SK-N-SH (cell line): Measurements from ENCODE around the gene SLC12A4. TPM values are rescaled to one million over a fixed set of nuclear protein-coding genes. Genes with fewer than 3 reads are reported as not detected.

Source experiments
- CTCF ChIA-PET: fragments of 300-600, 350-600 bp; formaldehyde crosslinking; extraction: SDS; loops from one replicate; lab custom pipeline; 2021; lab: Yijun Ruan, JAX
- POLR2A ChIA-PET: fragments of 350-600 bp; sonication (Branson Sonifier 250); formaldehyde crosslinking; extraction: SDS; loops from one replicate; lab custom pipeline; 2020; ENCODE audit warnings: antibody characterized with exemption, inconsistent platforms; lab: Yijun Ruan, JAX
- DNase-seq: peaks from one replicate; pipeline ENCODE4 v3.0.0; 2012
- H2AFZ ChIP-seq: fragments of 200-600 bp; sonication (generic); 2 replicates; pipeline ENCODE4 v1.8.1; 2016; ENCODE audit warnings: antibody characterized with exemption, mild to moderate bottlenecking, low read depth
- H3F3A ChIP-seq: fragments of 200-600 bp; sonication (generic); replicated peaks from 2 replicates; pipeline ENCODE3; 2016; ENCODE audit warnings: antibody characterized with exemption, mild to moderate bottlenecking; ENCODE audit not compliant: insufficient read depth
- H3K27ac ChIP-seq, 2 experiments: fragments of 200-500 bp in 1 of 2; fragments of 200-600 bp in 1 of 2; sonication (Bioruptor generic) in 1 of 2; sonication (generic), shearing (Covaris generic) in 1 of 2; 2 replicates each; pipeline versions ENCODE4 v1.5.1 to v1.6.1; 2014 to 2016; ENCODE audit warnings: low read depth in 2 of 2, inconsistent platforms in 1 of 2, low read length in 1 of 2, mild to moderate bottlenecking in 1 of 2, mixed read lengths in 1 of 2
- H3K27me3 ChIP-seq: fragments of 200-600 bp; sonication (generic), shearing (Covaris generic); 2 replicates; pipeline ENCODE4 v1.6.1; 2016; ENCODE audit warnings: mixed run types; ENCODE audit not compliant: insufficient read depth
- H3K36me3 ChIP-seq, 2 experiments: fragments of 200-500 bp in 1 of 2; fragments of 200-600 bp in 1 of 2; sonication (Bioruptor generic) in 1 of 2; sonication (generic) in 1 of 2; replicated peaks in 1 of 2; 2 replicates each; pipeline versions ENCODE3 to v1.5.1; 2014 to 2016; ENCODE audit warnings: low read length in 1 of 2, mild to moderate bottlenecking in 1 of 2; ENCODE audit not compliant: insufficient read depth in 2 of 2, control insufficient read depth in 1 of 2
- H3K4me1 ChIP-seq, 2 experiments: fragments of 200-500 bp in 1 of 2; fragments of 200-600 bp in 1 of 2; sonication (Bioruptor generic) in 1 of 2; sonication (generic), shearing (Covaris generic) in 1 of 2; 2 replicates each; pipeline versions ENCODE4 v1.5.1 to v1.6.1; 2014 to 2016; ENCODE audit warnings: low read depth in 1 of 2, low read length in 1 of 2, mixed run types in 1 of 2; ENCODE audit not compliant: insufficient read depth in 2 of 2, control insufficient read depth in 1 of 2
- H3K4me2 ChIP-seq: fragments of 200-600 bp; sonication (generic), shearing (Covaris generic); 2 replicates; pipeline ENCODE4 v1.6.1; 2017; ENCODE audit warnings: mixed run types
- H3K4me3 ChIP-seq, 2 experiments: fragments of 200-500 bp in 1 of 2; fragments of 200-600 bp in 1 of 2; sonication (Bioruptor generic) in 1 of 2; sonication (generic), shearing (Covaris generic) in 1 of 2; 2 replicates each; pipeline versions ENCODE4 v1.5.1 to v1.8.1; 2014 to 2016; ENCODE audit warnings: low read depth in 2 of 2, inconsistent platforms in 1 of 2, low read length in 1 of 2, mild to moderate bottlenecking in 1 of 2, mixed read lengths in 1 of 2, moderate library complexity in 1 of 2
- H3K79me2 ChIP-seq: fragments of 200-600 bp; sonication (generic); 2 replicates; pipeline ENCODE4 v1.8.1; 2017; ENCODE audit warnings: mild to moderate bottlenecking; ENCODE audit not compliant: insufficient read depth
- H3K9ac ChIP-seq: fragments of 200-600 bp; sonication (generic); 2 replicates; pipeline ENCODE4 v1.6.1; 2017; ENCODE audit warnings: mixed run types
- H3K9me2 ChIP-seq: fragments of 200-600 bp; sonication (generic); 2 replicates; pipeline ENCODE4 v1.6.1; 2017; ENCODE audit warnings: mixed run types
- H3K9me3 ChIP-seq: fragments of 200-600 bp; sonication (generic); 2 replicates; pipeline ENCODE4 v1.6.1; 2017; ENCODE audit warnings: mixed run types, mild to moderate bottlenecking, moderate library complexity
- H4K20me1 ChIP-seq: fragments of 200-600 bp; sonication (generic); 2 replicates; pipeline ENCODE4 v1.6.1; 2017; ENCODE audit warnings: mild to moderate bottlenecking, mixed run types; ENCODE audit not compliant: insufficient read depth
- ELF1 ChIP-seq: IDR thresholded peaks from 2 replicates; pipeline ENCODE4 v1.4.0; 2012
- EP300 ChIP-seq, 2 experiments: IDR thresholded peaks; 2 replicates each; pipeline versions ENCODE4 v1.4.0 to v1.6.1; 2012; ENCODE audit warnings: borderline replicate concordance in 1 of 2, low read depth in 1 of 2, low read length in 1 of 2
- EZH2phosphoT487 ChIP-seq: fragments of 200-600 bp; sonication (generic); IDR thresholded peaks from 2 replicates; pipeline ENCODE4 v1.6.1; 2017; ENCODE audit warnings: low read depth, mixed run types, mild to moderate bottlenecking, antibody characterized with exemption, moderate library complexity, borderline replicate concordance
- GATA2 ChIP-seq: sonication (generic); formaldehyde crosslinking; IDR thresholded peaks from 2 replicates; pipeline ENCODE4 v1.5.0; 2020; ENCODE audit warnings: mild to moderate bottlenecking, missing genetic modification reagents
- IRF3 ChIP-seq: fragments of 150-350 bp; IDR thresholded peaks from 2 replicates; pipeline ENCODE4 v1.6.1; 2016; ENCODE audit warnings: mild to moderate bottlenecking, low read depth, low read length
- MEF2A ChIP-seq: IDR thresholded peaks from 2 replicates; pipeline ENCODE4 v1.4.0; 2012; ENCODE audit warnings: low read depth, borderline replicate concordance
- MXI1 ChIP-seq: IDR thresholded peaks from 2 replicates; pipeline ENCODE4 v1.6.1; 2012; ENCODE audit warnings: mild to moderate bottlenecking, low read depth, low read length, improper control_type of control experiment
- NFIC ChIP-seq: IDR thresholded peaks from 2 replicates; pipeline ENCODE4 v1.4.0; 2012; ENCODE audit warnings: borderline replicate concordance
- PBX3 ChIP-seq: IDR thresholded peaks from 2 replicates; pipeline ENCODE4; 2012
- RAD21 ChIP-seq: IDR thresholded peaks from 2 replicates; pipeline ENCODE4 v1.6.1; 2012; ENCODE audit warnings: mild to moderate bottlenecking, low read length
- RCOR1 ChIP-seq: fragments of 150-350 bp; IDR thresholded peaks from 2 replicates; pipeline ENCODE4 v1.6.1; 2017; ENCODE audit warnings: antibody characterized with exemption, low read length
- REST ChIP-seq: IDR thresholded peaks from 2 replicates; pipeline ENCODE4 v1.6.1; 2012; ENCODE audit warnings: mild to moderate bottlenecking, low read depth, low read length, moderate library complexity
- RFX5 ChIP-seq: IDR thresholded peaks from 2 replicates; pipeline ENCODE4 v1.6.1; 2012; ENCODE audit warnings: mild to moderate bottlenecking, improper control_type of control experiment, low read length
- RXRA ChIP-seq: IDR thresholded peaks from 2 replicates; pipeline ENCODE4 v1.4.0; 2012; ENCODE audit warnings: low read depth, mild to moderate bottlenecking, borderline replicate concordance
- TCF12 ChIP-seq: IDR thresholded peaks from 2 replicates; pipeline ENCODE4 v1.4.0; 2012
- TEAD4 ChIP-seq: IDR thresholded peaks from 2 replicates; pipeline ENCODE4 v1.4.0; 2012; ENCODE audit warnings: mild to moderate bottlenecking, borderline replicate concordance; ENCODE audit not compliant: insufficient read depth
- WGBS: methylation state at CpG from one replicate; pipeline ENCODE4 v1.1.6; 2017; ENCODE audit warnings: low lambda C conversion rate; 5-methylcytosine and 5-hydroxymethylcytosine counted together
- polyA plus RNA-seq, 3 experiments: library from polyadenylated mRNA; depleted of rRNA; stranded (reverse); fragments of >200 nt; gene quantifications; 2 replicates each; pipeline ENCODE4 v1.2.3, GENCODE V29; 2012
- TF ChIP-seq, protein P1 (sequence below): IDR thresholded peaks from 2 replicates; pipeline ENCODE4 v1.4.0; 2012; ENCODE audit warnings: low read depth

Gene SLC12A4
- polyA plus RNA-seq, 1 of the 3 experiments (the other 2 are of a cell fraction), result 75.8 TPM

GRCh38 chr16:67965668-67966548 is 2.5 kb downstream of the SLC12A4 start:
- Histone ChIP-seq H3K79me2 (peaks cover 68% of the 10 kb centered on the region), H3F3A (peaks cover 4% of the 10 kb centered on the region), H3K9me3 (no peaks in the 10 kb centered on the region), H3K9me2 (no peaks in the 10 kb centered on the region), H3K4me3 (peak overlapping the region; percentile 73 to 79; a peak in 3 of 4 replicates), H3K9ac (peak overlapping the region; percentile 96), H3K36me3 (peaks cover 29% of the 10 kb centered on the region in 2 experiments), H2AFZ (no peak overlapping the region), H3K27me3 (no peaks in the 10 kb centered on the region), H3K27ac (peak overlapping the region; percentile 7 to 67; a peak in 3 of 4 replicates), H3K4me2 (peak overlapping the region; percentile 96), H3K4me1 (peaks cover 15 to 45% of the 10 kb centered on the region in 2 experiments; a peak in 3 of 4 replicates), H4K20me1 (peaks cover 55% of the 10 kb centered on the region)
- TF ChIP-seq ELF1 (no peak), IRF3 (no peak), RXRA (no peak), EP300 (IDR thresholded peaks at IDR 0.05; ENCODE audit: borderline replicate concordance in 1 of 2, low read depth in 1 of 2, low read length in 1 of 2) (no peak), MXI1 (no peak), RAD21 (no peak), PBX3 (no peak)
- ChIA-PET POLR2A (interaction anchor here (0.9 to 1.2 kb wide), 2 partner anchors 18 to 26 kb away, joined by 3 to 6 read pairs; no protein-coding TSS in a partner anchor), CTCF (interaction anchor here (0.7 to 1.2 kb wide), 5 partner anchors 31 to 161 kb away, joined by 3 to 4 read pairs (median 3); no protein-coding TSS in a partner anchor)
- DNase-seq, result no peak
- 95% methylated on average over 10 of the region's 11 CpGs for WGBS

DNA sequence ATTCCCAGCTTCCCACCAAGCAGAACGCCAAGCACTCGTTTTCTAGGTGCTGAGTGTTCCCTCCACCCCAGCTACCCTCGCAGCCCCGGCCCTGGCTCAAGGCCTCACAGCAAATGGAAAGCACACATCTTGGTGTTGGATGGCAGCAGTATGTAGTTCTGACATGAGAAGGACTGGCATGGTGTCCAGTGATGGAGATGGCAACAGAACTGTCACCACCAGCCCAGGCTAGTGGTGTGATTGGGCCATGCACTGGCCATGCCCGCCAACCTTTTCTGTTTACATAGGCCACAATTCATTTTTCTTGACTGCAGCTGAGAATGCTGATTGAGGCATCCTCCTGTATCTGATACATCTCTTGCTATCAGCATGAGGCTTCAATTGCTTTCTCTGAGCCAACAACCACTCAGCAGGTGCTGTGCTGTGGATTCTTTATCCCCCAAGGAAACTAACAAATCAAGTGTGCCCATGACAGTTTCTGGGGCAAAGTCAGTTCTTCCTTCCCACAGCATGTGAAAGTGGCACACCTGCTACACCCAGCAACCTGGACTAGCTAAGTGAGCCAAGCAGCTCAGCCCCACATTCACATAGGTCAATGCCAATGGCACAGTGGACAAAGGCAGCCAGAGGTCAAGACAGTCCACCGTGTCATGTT is 3.8 kb downstream of the SLC12A4 start:
- Histone ChIP-seq H4K20me1 (peaks cover 58% of the 10 kb centered on the region), H3K36me3 (peaks cover 31 to 41% of the 10 kb centered on the region in 2 experiments), H3K79me2 (peaks cover 79% of the 10 kb centered on the region), H3K9ac (no peak overlapping the region), H3K4me3 (no peak overlapping the region), H3K9me2 (no peaks in the 10 kb centered on the region), H3K9me3 (no peaks in the 10 kb centered on the region), H3K27ac (no peak overlapping the region; a peak in 1 of 4 replicates), H2AFZ (no peak overlapping the region), H3K27me3 (no peaks in the 10 kb centered on the region), H3K4me1 (peaks cover 15 to 45% of the 10 kb centered on the region in 2 experiments; a peak in 3 of 4 replicates), H3K4me2 (peak overlapping the region; percentile 96; the same call in 1 of the 2 replicates), H3F3A (peaks cover 4% of the 10 kb centered on the region)
- WGBS, result 97% methylated on average over 5 of the region's 6 CpGs
- DNase-seq, result no peak
- ChIA-PET POLR2A (interaction anchor here (1.1 kb wide), 1 partner anchor 18 kb away, joined by 4 read pairs; no protein-coding TSS in a partner anchor), CTCF (interaction anchor here (0.7 to 1.4 kb wide), 6 partner anchors 20 to 162 kb away, joined by 3 to 7 read pairs (median 3); no protein-coding TSS in a partner anchor)
- no peak for TF ChIP-seq TEAD4
- TF ChIP-seq GATA2, result no peak
- TF ChIP-seq, protein P1, sequence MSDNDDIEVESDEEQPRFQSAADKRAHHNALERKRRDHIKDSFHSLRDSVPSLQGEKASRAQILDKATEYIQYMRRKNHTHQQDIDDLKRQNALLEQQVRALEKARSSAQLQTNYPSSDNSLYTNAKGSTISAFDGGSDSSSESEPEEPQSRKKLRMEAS, result no peak
- TF ChIP-seq IRF3, result no peak
- no peak for TF ChIP-seq REST
- TF ChIP-seq RAD21, result no peak
- no peak for TF ChIP-seq EZH2phosphoT487
- no peak for TF ChIP-seq MEF2A
- TF ChIP-seq TCF12, result no peak
- TF ChIP-seq NFIC, result no peak
- TF ChIP-seq RFX5, result no peak
- TF ChIP-seq RCOR1, result no peak
